Activated CD8-positive, alpha-beta T cell treated with anti-CD3 and anti-CD28 coated beads for 36 hours (primary cell): ENCODE data around the gene ZSCAN20. TPM values are rescaled to one million over a fixed set of nuclear protein-coding genes. Genes with fewer than 3 reads are reported as not detected.

Source experiments
- ATAC-seq: fragments of 200-7000 bp; cut with Tn5 transposase; one replicate; pipeline ENCODE4 v1.10.0; 2021; ENCODE audit warnings: mild to moderate bottlenecking, moderate library complexity
- CTCF ChIA-PET: fragments of 350-600 bp; sonication (Branson Sonifier 250); formaldehyde crosslinking; loops from one replicate; lab custom pipeline; 2021; ENCODE audit warnings: antibody characterized with exemption; lab: Charles Lee
- POLR2A ChIA-PET: fragments of 350-600 bp; sonication (Branson Sonifier 250); formaldehyde crosslinking; loops from one replicate; lab custom pipeline; 2021; ENCODE audit warnings: antibody characterized with exemption; lab: Charles Lee
- DNase-seq: peaks from one replicate; pipeline ENCODE4 v3.0.0-alpha.2; 2020
- H3K27ac Mint-ChIP-seq: one replicate; pipeline ENCODE4 v1.8.0; 2021; ENCODE audit warnings: mild to moderate bottlenecking, mixed read lengths
- H3K27me3 Mint-ChIP-seq: one replicate; pipeline ENCODE4 v1.8.0; 2021; ENCODE audit warnings: mixed read lengths
- H3K36me3 Mint-ChIP-seq: one replicate; pipeline ENCODE4 v1.8.0; 2021; ENCODE audit warnings: low read depth, mixed read lengths
- H3K4me1 Mint-ChIP-seq: one replicate; pipeline ENCODE4 v1.8.0; 2021; ENCODE audit warnings: low read depth, mixed read lengths
- H3K4me3 Mint-ChIP-seq: one replicate; pipeline ENCODE4 v1.8.0; 2021; ENCODE audit warnings: mild to moderate bottlenecking, moderate library complexity, mixed read lengths
- H3K9me3 Mint-ChIP-seq: one replicate; pipeline ENCODE4 v1.8.0; 2021; ENCODE audit warnings: mixed read lengths
- intact Hi-C: fragments of 100-400 bp; cut with micrococcal nuclease; formaldehyde crosslinking; loops from one replicate; pipeline ENCODE4 v1.10.0; 2022
- total RNA-seq, 2 experiments: library from RNA; stranded (reverse); gene quantifications; one replicate each; pipeline ENCODE4 v1.2.3, GENCODE V29; 2021
- TF ChIP-seq, protein P1 (sequence below): fragments of 200-600 bp; IDR thresholded peaks from one replicate; pipeline ENCODE4 v1.8.0; 2022; ENCODE audit warnings: antibody characterized with exemption, mild to moderate bottlenecking

Gene ZSCAN20
- total RNA-seq, result 1 to 10 TPM; 2.6 to 3.2 TPM

DNA sequence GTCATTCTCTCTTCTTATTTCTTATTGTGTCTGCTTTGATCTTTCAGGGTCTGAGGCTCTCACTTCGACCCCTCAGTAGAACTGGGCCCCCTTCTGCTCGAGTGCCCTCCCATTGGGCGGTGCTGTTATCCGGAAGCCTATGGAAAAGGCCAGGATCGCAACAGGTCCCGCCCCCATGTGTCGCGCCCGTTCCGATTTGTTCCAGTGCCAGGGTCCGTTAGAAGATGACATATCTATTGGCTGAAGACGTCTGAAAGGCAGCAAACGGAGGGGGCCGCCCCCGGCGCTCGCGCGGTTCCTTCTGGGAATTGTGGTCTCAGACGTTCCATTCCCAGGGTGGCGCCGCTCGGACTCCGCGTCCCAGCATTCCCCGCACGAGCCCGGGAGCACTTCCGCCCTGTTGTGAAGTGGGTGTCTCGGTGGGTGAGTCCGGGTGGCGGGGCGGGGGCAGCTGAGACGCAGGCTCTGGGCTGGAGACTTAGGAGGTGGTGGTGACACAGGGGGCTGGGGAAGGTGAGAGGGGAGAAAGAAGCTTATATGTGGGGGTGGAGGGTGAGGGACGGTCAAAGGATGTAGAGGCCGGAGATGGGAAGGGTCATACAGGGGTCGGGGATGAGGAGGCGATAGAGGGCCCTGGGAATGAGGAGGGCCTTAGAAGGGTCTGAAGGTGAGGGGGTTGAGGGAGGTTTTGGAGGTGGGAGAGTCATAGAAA is at the start of gene ZSCAN20:
Gene ZSCAN20 (plus strand): TSS at position 377 of the 712 bp plus-strand sequence. CDS start 6,644 bp downstream, outside the sequence.
- Mint-ChIP-seq H3K27ac (peak within 1 kb of the TSS; percentile 82), H3K4me3 (peak within 1 kb of the TSS; percentile 72)
- CTCF ChIA-PET, result interaction anchor here (0.8 to 3.9 kb wide), 9 partner anchors 8 to 345 kb away, joined by 3 to 37 read pairs (median 12); no protein-coding TSS in a partner anchor

DNA sequence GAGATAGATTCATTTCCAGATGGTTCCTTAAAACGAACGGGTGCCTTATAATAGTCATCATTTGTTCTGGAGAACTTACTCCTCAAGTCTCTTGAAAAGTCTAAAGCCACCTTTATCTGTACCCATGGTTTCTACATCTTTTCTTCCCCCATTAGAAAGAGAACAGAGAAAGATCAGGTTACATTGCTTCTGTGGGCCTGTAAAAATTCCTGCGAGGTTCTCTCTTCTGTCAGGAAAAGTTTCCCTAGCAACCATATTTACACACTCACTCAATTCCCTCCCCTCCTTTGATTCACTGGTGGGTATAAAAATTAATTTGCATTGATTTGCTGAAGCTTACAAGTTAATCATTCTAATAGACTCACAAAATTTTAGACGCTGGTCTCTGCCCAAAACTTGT is 48.2 kb upstream of the ZSCAN20 start:
- ATAC-seq, result no peak
- intact Hi-C loops, result no loop called here
- no peaks in the 10 kb centered on the region for H3K36me3 Mint-ChIP-seq
- CTCF ChIA-PET, result no interaction called here
- no peaks in the 10 kb centered on the region for H3K9me3 Mint-ChIP-seq
- no peak overlapping the region for H3K4me3 Mint-ChIP-seq
- POLR2A ChIA-PET, result no interaction called here
- no peak for DNase-seq
- peaks cover 13% of the 10 kb centered on the region for H3K27me3 Mint-ChIP-seq
- no peak overlapping the region for H3K27ac Mint-ChIP-seq
- H3K4me1 Mint-ChIP-seq, result peaks cover 6% of the 10 kb centered on the region
- TF ChIP-seq, protein P1, sequence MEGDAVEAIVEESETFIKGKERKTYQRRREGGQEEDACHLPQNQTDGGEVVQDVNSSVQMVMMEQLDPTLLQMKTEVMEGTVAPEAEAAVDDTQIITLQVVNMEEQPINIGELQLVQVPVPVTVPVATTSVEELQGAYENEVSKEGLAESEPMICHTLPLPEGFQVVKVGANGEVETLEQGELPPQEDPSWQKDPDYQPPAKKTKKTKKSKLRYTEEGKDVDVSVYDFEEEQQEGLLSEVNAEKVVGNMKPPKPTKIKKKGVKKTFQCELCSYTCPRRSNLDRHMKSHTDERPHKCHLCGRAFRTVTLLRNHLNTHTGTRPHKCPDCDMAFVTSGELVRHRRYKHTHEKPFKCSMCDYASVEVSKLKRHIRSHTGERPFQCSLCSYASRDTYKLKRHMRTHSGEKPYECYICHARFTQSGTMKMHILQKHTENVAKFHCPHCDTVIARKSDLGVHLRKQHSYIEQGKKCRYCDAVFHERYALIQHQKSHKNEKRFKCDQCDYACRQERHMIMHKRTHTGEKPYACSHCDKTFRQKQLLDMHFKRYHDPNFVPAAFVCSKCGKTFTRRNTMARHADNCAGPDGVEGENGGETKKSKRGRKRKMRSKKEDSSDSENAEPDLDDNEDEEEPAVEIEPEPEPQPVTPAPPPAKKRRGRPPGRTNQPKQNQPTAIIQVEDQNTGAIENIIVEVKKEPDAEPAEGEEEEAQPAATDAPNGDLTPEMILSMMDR, result no peak

More for the DNA sequence above, at the start of gene ZSCAN20:
- Mint-ChIP-seq H3K36me3 (no peaks in the 10 kb centered on the region), H3K9me3 (no peaks in the 10 kb centered on the region), H3K4me1 (peaks cover 18% of the 10 kb centered on the region), H3K27me3 (no peaks in the 10 kb centered on the region)
- TF ChIP-seq, protein P1, result no peak
- POLR2A ChIA-PET, result interaction anchor here (1.1 to 1.3 kb wide), 2 partner anchors 10 to 345 kb away, joined by 3 read pairs; no protein-coding TSS in a partner anchor
- DNase-seq, result peak; percentile 96
- ATAC-seq, result peak; percentile 95
- intact Hi-C loops, result loop anchor here (1.0 to 5.0 kb wide), 2 partner anchors 41 to 175 kb away; partner anchors contain the start of gene PHC2

DNA sequence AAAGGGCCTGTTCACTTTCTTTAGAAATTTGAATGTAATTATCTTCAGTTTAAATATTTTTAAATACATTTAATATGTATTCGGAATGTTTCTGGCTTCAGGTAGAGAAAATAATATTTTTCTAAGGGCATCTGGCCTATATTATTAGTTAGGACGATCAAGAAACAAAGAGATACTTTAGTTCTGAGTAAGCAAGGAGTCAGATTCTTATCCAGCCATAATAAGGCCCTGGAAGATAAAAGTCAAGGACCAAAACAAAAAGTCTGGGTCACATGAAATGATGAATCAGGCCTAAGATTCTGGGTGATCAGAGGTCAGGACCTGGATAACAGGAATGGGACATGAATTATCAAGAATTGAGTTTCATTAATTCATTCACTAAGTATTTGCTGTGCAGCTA is 47.8 kb upstream of the ZSCAN20 start:
- DNase-seq (no peak), ATAC-seq (no peak)
- Mint-ChIP-seq H3K4me1 (peaks cover 6% of the 10 kb centered on the region), H3K27ac (no peak overlapping the region), H3K4me3 (no peak overlapping the region), H3K27me3 (peaks cover 13% of the 10 kb centered on the region), H3K36me3 (no peaks in the 10 kb centered on the region), H3K9me3 (no peaks in the 10 kb centered on the region)
- POLR2A ChIA-PET, result no interaction called here
- CTCF ChIA-PET, result no interaction called here
- intact Hi-C loops, result no loop called here
- TF ChIP-seq, protein P1, result no peak

DNA sequence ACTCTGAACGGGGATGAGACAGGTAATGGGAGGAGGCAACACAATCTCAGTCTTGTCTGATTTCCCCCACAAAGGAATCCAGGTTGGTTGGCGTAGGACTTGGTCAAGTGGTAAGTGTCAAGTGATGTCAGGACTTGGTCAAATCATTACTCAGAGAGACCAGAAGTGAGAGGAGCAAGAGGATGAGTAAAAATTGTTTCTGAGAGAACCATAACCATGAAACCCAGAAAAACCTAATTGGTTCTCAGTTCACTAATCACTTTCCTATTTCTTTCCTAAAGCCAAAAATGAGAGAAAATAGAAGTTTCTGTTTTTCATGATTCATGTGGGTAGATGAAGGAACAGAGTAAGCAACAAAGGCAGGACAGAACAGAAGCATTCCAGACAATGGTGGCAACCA is 46.5 kb upstream of the ZSCAN20 start:
- TF ChIP-seq, protein P1, result no peak
- DNase-seq (no peak), ATAC-seq (no peak)
- no peaks in the 10 kb centered on the region for H3K36me3 Mint-ChIP-seq
- intact Hi-C loops, result no loop called here
- H3K27me3 Mint-ChIP-seq, result peaks cover 11% of the 10 kb centered on the region
- ChIA-PET CTCF (no interaction called here), POLR2A (interaction anchor here (0.5 kb wide), 1 partner anchor 207 kb away, joined by 3 read pairs; no protein-coding TSS in a partner anchor)
- no peak overlapping the region for H3K27ac Mint-ChIP-seq
- no peak overlapping the region for H3K4me3 Mint-ChIP-seq
- peaks cover 6% of the 10 kb centered on the region for H3K4me1 Mint-ChIP-seq
- H3K9me3 Mint-ChIP-seq, result no peaks in the 10 kb centered on the region

DNA sequence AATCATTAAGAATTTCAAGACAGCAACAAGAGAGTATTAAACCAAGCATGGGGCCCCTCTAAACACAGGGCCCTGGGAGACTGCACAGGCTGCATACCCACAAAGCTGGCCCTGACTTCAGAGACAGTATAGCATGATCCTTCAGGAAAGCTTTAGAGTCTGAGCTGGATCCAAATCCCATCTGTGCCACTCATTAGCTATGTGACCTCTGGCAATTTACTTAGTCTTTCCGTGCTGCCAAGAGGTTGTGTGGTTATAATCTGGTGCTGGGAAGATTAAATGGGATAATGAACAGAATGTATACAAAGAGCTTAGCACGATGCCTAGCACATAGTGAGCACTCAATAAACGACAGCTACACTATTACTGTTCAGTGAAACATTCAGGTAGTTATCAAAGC is 45.5 kb upstream of the ZSCAN20 start:
- TF ChIP-seq, protein P1, result no peak
- no peak for ATAC-seq
- POLR2A ChIA-PET, result no interaction called here
- Mint-ChIP-seq H3K27me3 (peaks cover 9% of the 10 kb centered on the region), H3K9me3 (no peaks in the 10 kb centered on the region), H3K4me3 (no peak overlapping the region), H3K27ac (no peak overlapping the region), H3K36me3 (no peaks in the 10 kb centered on the region), H3K4me1 (peaks cover 10% of the 10 kb centered on the region)
- CTCF ChIA-PET, result interaction anchor here (1.2 kb wide), 2 partner anchors 29 to 44 kb away, joined by 4 to 5 read pairs; no protein-coding TSS in a partner anchor
- no peak for DNase-seq
- intact Hi-C loops, result no loop called here
